Measurements from ENCODE around the gene KRTAP5-5.

The KRTAP5-5 gene

DNA sequence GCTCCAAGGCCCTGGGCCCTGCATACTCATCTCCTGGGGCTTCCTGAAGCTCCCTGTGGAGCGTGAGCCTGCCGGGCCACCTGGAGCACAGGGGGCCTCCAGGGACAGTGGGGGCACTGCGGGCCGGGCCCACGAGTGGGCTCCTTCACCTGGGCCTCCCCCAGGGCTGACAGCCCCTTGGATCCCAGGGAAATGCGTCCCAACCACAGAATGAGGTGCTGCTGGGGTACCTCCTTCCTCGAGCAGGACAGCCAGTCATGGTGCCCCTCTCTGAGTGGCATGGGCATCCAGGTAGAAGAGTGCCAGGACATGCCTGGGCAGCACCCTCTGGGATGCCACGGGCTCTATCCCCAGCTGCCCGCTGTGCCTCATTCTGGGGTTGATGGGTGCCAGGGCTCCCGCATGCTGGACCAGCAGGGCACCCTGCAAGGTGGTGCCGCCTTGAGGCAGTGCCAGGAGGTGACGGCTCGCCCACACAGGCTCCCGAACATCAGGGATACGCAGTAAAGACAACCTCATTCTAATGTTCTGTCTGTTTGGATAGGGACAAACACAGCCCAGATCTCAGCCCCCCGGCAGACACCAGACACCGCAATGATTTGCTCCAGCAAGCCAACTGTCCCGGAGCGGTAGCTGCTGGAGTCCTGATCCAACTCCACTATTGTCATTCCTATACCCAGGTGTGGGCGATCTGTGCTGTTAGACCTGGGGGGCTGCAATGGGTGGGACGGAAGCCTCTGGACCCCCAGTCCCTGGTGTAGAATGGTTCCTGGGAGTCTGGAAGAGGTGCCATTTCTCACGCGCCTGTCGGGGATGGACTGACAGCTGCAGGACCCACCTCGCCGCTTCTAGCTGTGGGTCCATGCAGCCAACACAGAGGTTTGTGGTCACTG lies 25.8 kb downstream of the KRTAP5-5 start:
- Histone ChIP-seq H2AK5ac (ENCODE audit: low read depth, low read length) (peak overlapping the region; percentile 76), H2BK12ac (ENCODE audit: low read length) (peak overlapping the region; percentile 87), H3K27me3 (ENCODE audit: control insufficient read depth in 3 of 3, insufficient read depth in 3 of 3, low read depth in 1 of 3, low read length in 3 of 3) (peaks cover 0 to 68% (median 2%) of the 10 kb centered on the region in 3 experiments), H3K4me1 (ENCODE audit: control insufficient read depth in 2 of 2, insufficient read depth in 1 of 2, low read depth in 1 of 2, low read length in 2 of 2) (peaks cover 0 to 7% of the 10 kb centered on the region in 2 donors), H3K79me1 (ENCODE audit: low read depth, low read length) (no peaks in the 10 kb centered on the region), H3K27ac (replicated peaks; ENCODE audit: low read length) (no peak overlapping the region), H3K18ac (ENCODE audit: low read length) (peak overlapping the region; percentile 81), H3K36me3 (replicated peaks in 1 of 2; ENCODE audit: control insufficient read depth in 2 of 2, insufficient read depth in 2 of 2, low read length in 2 of 2) (no peaks in the 10 kb centered on the region), H3K9me3 (replicated peaks in 1 of 2; ENCODE audit: control insufficient read depth in 2 of 2, insufficient read depth in 1 of 2, low read depth in 1 of 2, low read length in 2 of 2) (no peaks in the 10 kb centered on the region), H4K91ac (ENCODE audit: low read depth, low read length, poor library complexity) (no peak overlapping the region), H3K4ac (ENCODE audit: low read length) (peak overlapping the region; percentile 10), H3K23ac (ENCODE audit: low read depth, low read length, poor library complexity) (peak overlapping the region; percentile 62), H2AFZ (ENCODE audit: low read length) (no peak overlapping the region), H3K4me2 (ENCODE audit: insufficient read depth, low read length, poor library complexity, severe bottlenecking) (no peak overlapping the region), H4K8ac (ENCODE audit: low read depth, low read length) (no peak overlapping the region), H2BK5ac (ENCODE audit: low read length) (peak overlapping the region; percentile 63), H3K4me3 (ENCODE audit: low read length in 2 of 2) (no peak overlapping the region), H3K9ac (ENCODE audit: low read depth, low read length, poor library complexity) (peak overlapping the region; percentile 24), H3K14ac (ENCODE audit: low read length) (no peak overlapping the region), H2BK15ac (ENCODE audit: low read length) (no peak overlapping the region), H2BK120ac (ENCODE audit: low read depth, low read length) (peak overlapping the region; percentile 37)
- no CpG with 5 or more reads among the region's 26 CpGs for WGBS, 2 donors (ENCODE audit: extremely low coverage in 2 of 2, insufficient read length in 2 of 2, insufficient replicate concordance in 1 of 2)
- no peak for DNase-seq (ENCODE audit: low spot score)

DNA sequence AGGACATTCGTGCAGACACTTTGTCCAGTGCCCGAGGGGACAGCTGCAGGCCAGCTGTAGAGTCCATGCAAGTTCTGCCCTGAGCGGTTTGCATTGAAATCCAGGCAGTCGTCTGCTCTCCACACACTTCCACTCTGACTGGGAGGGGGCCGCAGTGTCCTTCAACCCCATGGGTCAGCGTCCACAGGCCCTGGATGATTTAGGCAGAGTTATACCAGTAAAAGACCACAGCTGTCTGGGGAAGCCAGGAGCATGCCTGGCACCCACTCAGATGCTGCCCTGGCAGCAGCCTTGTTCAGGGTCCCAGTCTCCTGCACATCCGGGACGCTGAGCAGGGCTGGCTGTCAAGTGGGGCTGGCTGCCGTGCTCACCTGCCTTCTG lies 26.5 kb downstream of the KRTAP5-5 start:
- no CpG with 5 or more reads among the region's 9 CpGs for WGBS, 2 donors (ENCODE audit: extremely low coverage in 2 of 2, insufficient read length in 2 of 2, insufficient replicate concordance in 1 of 2)
- Histone ChIP-seq H3K27me3 (ENCODE audit: control insufficient read depth in 3 of 3, insufficient read depth in 3 of 3, low read depth in 1 of 3, low read length in 3 of 3) (peaks cover 0 to 67% (median 0%) of the 10 kb centered on the region in 3 experiments), H3K27ac (replicated peaks; ENCODE audit: low read length) (no peak overlapping the region), H2BK120ac (ENCODE audit: low read depth, low read length) (peak overlapping the region; percentile 26), H3K4me1 (ENCODE audit: control insufficient read depth in 2 of 2, insufficient read depth in 1 of 2, low read depth in 1 of 2, low read length in 2 of 2) (peaks cover 0 to 7% of the 10 kb centered on the region in 2 donors), H2BK15ac (ENCODE audit: low read length) (no peak overlapping the region), H3K79me1 (ENCODE audit: low read depth, low read length) (no peaks in the 10 kb centered on the region), H4K8ac (ENCODE audit: low read depth, low read length) (no peak overlapping the region), H3K18ac (ENCODE audit: low read length) (peak overlapping the region; percentile 4), H3K4me2 (ENCODE audit: insufficient read depth, low read length, poor library complexity, severe bottlenecking) (no peak overlapping the region), H3K4ac (ENCODE audit: low read length) (no peak overlapping the region), H2BK12ac (ENCODE audit: low read length) (no peak overlapping the region), H3K4me3 (ENCODE audit: low read length in 2 of 2) (no peak overlapping the region), H3K9me3 (replicated peaks in 1 of 2; ENCODE audit: control insufficient read depth in 2 of 2, insufficient read depth in 1 of 2, low read depth in 1 of 2, low read length in 2 of 2) (no peaks in the 10 kb centered on the region), H3K36me3 (replicated peaks in 1 of 2; ENCODE audit: control insufficient read depth in 2 of 2, insufficient read depth in 2 of 2, low read length in 2 of 2) (no peaks in the 10 kb centered on the region), H4K91ac (ENCODE audit: low read depth, low read length, poor library complexity) (no peak overlapping the region), H3K14ac (ENCODE audit: low read length) (no peak overlapping the region), H2AK5ac (ENCODE audit: low read depth, low read length) (peak overlapping the region; percentile 76), H2AFZ (ENCODE audit: low read length) (no peak overlapping the region), H3K23ac (ENCODE audit: low read depth, low read length, poor library complexity) (peak overlapping the region; percentile 18), H3K9ac (ENCODE audit: low read depth, low read length, poor library complexity) (peak overlapping the region; percentile 24), H2BK5ac (ENCODE audit: low read length) (peak overlapping the region; percentile 63)
- no peak for DNase-seq (ENCODE audit: low spot score)

DNA sequence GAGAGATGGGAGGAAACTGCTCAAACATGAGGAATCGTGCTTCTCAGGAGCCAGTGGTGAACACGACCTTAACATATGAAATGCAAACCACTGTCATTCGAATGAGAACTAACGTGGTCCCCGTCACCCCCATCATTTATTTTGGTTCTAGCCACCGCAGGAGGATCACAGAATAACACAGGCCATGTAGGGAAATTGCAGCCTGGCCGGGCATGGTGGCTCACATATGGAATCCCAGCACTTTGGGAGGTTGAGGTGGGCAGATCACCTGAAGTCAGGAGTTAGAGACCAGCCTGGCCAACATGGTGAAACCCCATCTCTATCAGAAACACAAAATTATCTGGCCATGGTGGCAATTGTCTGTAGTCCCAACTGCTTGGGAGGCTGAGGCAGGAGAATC lies 27.1 kb downstream of the KRTAP5-5 start:
- H3K18ac ChIP-seq (ENCODE audit: low read length) = no peak overlapping the region
- no peak overlapping the region for H3K4me3 ChIP-seq (ENCODE audit: low read length in 2 of 2)
- no peak overlapping the region for H3K27ac ChIP-seq (replicated peaks; ENCODE audit: low read length)
- no peak overlapping the region for H3K23ac ChIP-seq (ENCODE audit: low read depth, low read length, poor library complexity)
- H2BK15ac ChIP-seq (ENCODE audit: low read length) = no peak overlapping the region
- H2AK5ac ChIP-seq (ENCODE audit: low read depth, low read length) = no peak overlapping the region
- DNase-seq (ENCODE audit: low spot score) = no peak
- H3K4me1 ChIP-seq (ENCODE audit: control insufficient read depth in 2 of 2, insufficient read depth in 1 of 2, low read depth in 1 of 2, low read length in 2 of 2) = peaks cover 0 to 7% of the 10 kb centered on the region in 2 donors
- H3K4ac ChIP-seq (ENCODE audit: low read length) = no peak overlapping the region
- H2AFZ ChIP-seq (ENCODE audit: low read length) = no peak overlapping the region
- no peaks in the 10 kb centered on the region for H3K36me3 ChIP-seq (replicated peaks in 1 of 2; ENCODE audit: control insufficient read depth in 2 of 2, insufficient read depth in 2 of 2, low read length in 2 of 2)
- peak overlapping the region; percentile 63 for H2BK5ac ChIP-seq (ENCODE audit: low read length)
- H2BK12ac ChIP-seq (ENCODE audit: low read length) = no peak overlapping the region
- no CpG with 5 or more reads among the region's 7 CpGs for WGBS, 2 donors (ENCODE audit: extremely low coverage in 2 of 2, insufficient read length in 2 of 2, insufficient replicate concordance in 1 of 2)
- H4K91ac ChIP-seq (ENCODE audit: low read depth, low read length, poor library complexity) = no peak overlapping the region
- no peak overlapping the region for H3K9ac ChIP-seq (ENCODE audit: low read depth, low read length, poor library complexity)
- peaks cover 0 to 63% (median 0%) of the 10 kb centered on the region in 3 experiments for H3K27me3 ChIP-seq (ENCODE audit: control insufficient read depth in 3 of 3, insufficient read depth in 3 of 3, low read depth in 1 of 3, low read length in 3 of 3)
- no peak overlapping the region for H3K14ac ChIP-seq (ENCODE audit: low read length)
- H3K9me3 ChIP-seq (replicated peaks in 1 of 2; ENCODE audit: control insufficient read depth in 2 of 2, insufficient read depth in 1 of 2, low read depth in 1 of 2, low read length in 2 of 2) = no peaks in the 10 kb centered on the region
- no peak overlapping the region for H2BK120ac ChIP-seq (ENCODE audit: low read depth, low read length)
- H3K4me2 ChIP-seq (ENCODE audit: insufficient read depth, low read length, poor library complexity, severe bottlenecking) = no peak overlapping the region
- no peaks in the 10 kb centered on the region for H3K79me1 ChIP-seq (ENCODE audit: low read depth, low read length)
- no peak overlapping the region for H4K8ac ChIP-seq (ENCODE audit: low read depth, low read length)

DNA sequence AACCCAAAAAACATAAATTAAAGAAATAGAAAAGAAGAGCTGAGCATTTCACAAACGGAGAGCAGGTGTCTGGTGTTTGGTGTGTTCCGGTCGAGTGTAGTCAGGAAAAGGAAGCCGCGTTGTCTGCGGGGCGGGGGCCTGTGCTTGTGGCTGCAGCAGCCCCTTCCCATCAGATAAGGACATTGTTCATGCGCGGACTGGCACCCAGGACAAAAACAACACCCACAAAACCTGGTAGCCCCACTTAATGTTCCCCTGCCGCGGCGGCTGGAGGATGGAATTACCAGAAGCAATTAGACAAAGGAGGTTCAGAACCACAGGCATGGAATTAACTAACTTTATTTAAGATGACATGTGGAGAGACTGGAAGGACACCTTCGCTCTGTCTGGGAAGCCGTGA lies 29.9 kb downstream of the KRTAP5-5 start:
- no peak overlapping the region for H4K91ac ChIP-seq (ENCODE audit: low read depth, low read length, poor library complexity)
- H3K14ac ChIP-seq (ENCODE audit: low read length) = no peak overlapping the region
- no peak overlapping the region for H2BK12ac ChIP-seq (ENCODE audit: low read length)
- no CpG with 5 or more reads among the region's 14 CpGs for WGBS, 2 donors (ENCODE audit: extremely low coverage in 2 of 2, insufficient read length in 2 of 2, insufficient replicate concordance in 1 of 2)
- H3K4ac ChIP-seq (ENCODE audit: low read length) = no peak overlapping the region
- no peak for DNase-seq (ENCODE audit: low spot score)
- H2BK15ac ChIP-seq (ENCODE audit: low read length) = no peak overlapping the region
- no peaks in the 10 kb centered on the region for H3K36me3 ChIP-seq (replicated peaks in 1 of 2; ENCODE audit: control insufficient read depth in 2 of 2, insufficient read depth in 2 of 2, low read length in 2 of 2)
- H3K18ac ChIP-seq (ENCODE audit: low read length) = no peak overlapping the region
- H3K4me3 ChIP-seq (ENCODE audit: low read length in 2 of 2) = no peak overlapping the region
- no peaks in the 10 kb centered on the region for H3K9me3 ChIP-seq (replicated peaks in 1 of 2; ENCODE audit: control insufficient read depth in 2 of 2, insufficient read depth in 1 of 2, low read depth in 1 of 2, low read length in 2 of 2)
- H2BK5ac ChIP-seq (ENCODE audit: low read length) = no peak overlapping the region
- no peaks in the 10 kb centered on the region for H3K79me1 ChIP-seq (ENCODE audit: low read depth, low read length)
- H3K9ac ChIP-seq (ENCODE audit: low read depth, low read length, poor library complexity) = no peak overlapping the region
- H2BK120ac ChIP-seq (ENCODE audit: low read depth, low read length) = no peak overlapping the region
- H3K4me2 ChIP-seq (ENCODE audit: insufficient read depth, low read length, poor library complexity, severe bottlenecking) = no peak overlapping the region
- no peak overlapping the region for H4K8ac ChIP-seq (ENCODE audit: low read depth, low read length)
- peaks cover 0 to 37% (median 0%) of the 10 kb centered on the region in 3 experiments for H3K27me3 ChIP-seq (ENCODE audit: control insufficient read depth in 3 of 3, insufficient read depth in 3 of 3, low read depth in 1 of 3, low read length in 3 of 3)
- no peak overlapping the region for H2AK5ac ChIP-seq (ENCODE audit: low read depth, low read length)
- H3K23ac ChIP-seq (ENCODE audit: low read depth, low read length, poor library complexity) = no peak overlapping the region
- no peak overlapping the region for H3K27ac ChIP-seq (replicated peaks; ENCODE audit: low read length)
- H3K4me1 ChIP-seq (ENCODE audit: control insufficient read depth in 2 of 2, insufficient read depth in 1 of 2, low read depth in 1 of 2, low read length in 2 of 2) = no peaks in the 10 kb centered on the region
- no peak overlapping the region for H2AFZ ChIP-seq (ENCODE audit: low read length)
